Metanephros (tissue), 2 donors: ENCODE measurements around the gene DCX. TPM values are rescaled to one million over a fixed set of nuclear protein-coding genes. Genes with fewer than 3 reads are reported as not detected.

ENCODE experiments used
- small RNA-seq: library from RNA; depleted of rRNA; stranded (forward); fragments of <200 nt; gene quantifications from one replicate; pipeline ENCODE3, GENCODE V24; 2014; ENCODE audit warnings: low replicate concordance
- total RNA-seq: library from RNA; depleted of rRNA; stranded (reverse); fragments of >200 nt; gene quantifications from one replicate; pipeline ENCODE4 v1.2.3, GENCODE V29; 2014

Gene DCX
- total RNA-seq = 2.7 TPM

GRCh38 chrX:111411983-111412382 lies at the start of gene DCX:
DCX (minus strand) TSS chrX:111412192; CDS start chrX:111410398, 1,794 bp downstream.

DNA sequence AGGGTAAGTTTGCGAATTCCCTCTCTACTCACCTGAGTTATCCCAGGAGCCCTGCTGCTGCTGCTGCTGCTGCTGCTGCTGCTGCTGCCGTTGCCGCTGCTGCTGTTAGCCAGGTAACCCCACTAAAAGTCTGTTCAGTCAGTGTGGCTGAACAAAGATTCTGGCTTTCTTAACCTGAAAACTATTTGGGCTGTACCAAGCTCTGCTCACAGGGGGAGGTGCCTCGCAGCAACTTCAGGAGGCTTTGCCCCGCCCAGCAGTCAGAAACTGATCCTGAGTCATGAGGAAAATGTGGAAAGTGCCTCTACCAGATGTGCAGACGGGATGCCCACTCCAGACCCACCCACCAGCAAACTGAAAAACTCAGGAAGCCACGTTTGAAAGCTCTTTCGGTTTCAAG lies 141.7 kb downstream of the DCX start, which contains the start of gene CAPN6:
Gene CAPN6, minus strand, starts transcription at position 145 of the 400 bp plus-strand sequence. CDS start 6,547 bp downstream, outside the sequence.

Small RNA genes within 50 kb of the gene (small RNA-seq; reads per million reads assigned to genes)
- gene RNU6-496P = not detected

Other genes with a start within 250 kb of the DCX start
- gene CAPN6, start 141.7 kb downstream of the DCX start, total RNA-seq = 38.8 TPM
- gene SERTM2, start 99.5 kb upstream of the DCX start, total RNA-seq = 1.3 TPM